SK-N-MC (cell line): ENCODE measurements around the gene FA2H.

Experiments used
- DNase-seq: peaks from one replicate; pipeline ENCODE4 v3.0.0-alpha.2; 2011; ENCODE audit warnings: low read depth, low spot score
- H3K27ac ChIP-seq: fragments of 200-600 bp; sonication (generic); 2 replicates; pipeline ENCODE4 v1.5.1; 2016; ENCODE audit warnings: mixed run types
- H3K36me3 ChIP-seq: fragments of 200-600 bp; sonication (generic); 2 replicates; pipeline ENCODE4 v1.6.1; 2017; ENCODE audit warnings: antibody characterized with exemption, low read length, mixed read lengths; ENCODE audit not compliant: insufficient read depth
- H3K4me3 ChIP-seq: fragments of 200-600 bp; sonication (generic); 2 replicates; pipeline ENCODE4 v1.5.1; 2016
- H3K9ac ChIP-seq: fragments of 200-600 bp; sonication (generic); 2 replicates; pipeline ENCODE4 v1.8.0; 2017; ENCODE audit warnings: mixed run types, mixed read lengths; ENCODE audit not compliant: insufficient read length
- H3K9me3 ChIP-seq: fragments of 200-600 bp; sonication (generic); 2 replicates; pipeline ENCODE4 v1.6.1; 2017; ENCODE audit warnings: low read depth, mild to moderate bottlenecking, antibody characterized with exemption, low read length, moderate library complexity, mixed read lengths
- EZH2 ChIP-seq: fragments of 200-600 bp; sonication (generic); IDR thresholded peaks from one replicate; pipeline ENCODE4 v1.6.1; 2017; ENCODE audit warnings: antibody characterized with exemption
- FOXP2 ChIP-seq: optimal IDR thresholded peaks from 2 replicates; pipeline ENCODE3; 2011; ENCODE audit warnings: mild to moderate bottlenecking, moderate library complexity; ENCODE audit not compliant: insufficient read depth; ENCODE audit errors: extremely low read length, control extremely low read depth
- POLR2AphosphoS5 ChIP-seq: IDR thresholded peaks from 2 replicates; pipeline ENCODE4 v1.6.1; 2012; ENCODE audit warnings: mild to moderate bottlenecking, low read depth, low read length, borderline replicate concordance

FA2H gene

DNA sequence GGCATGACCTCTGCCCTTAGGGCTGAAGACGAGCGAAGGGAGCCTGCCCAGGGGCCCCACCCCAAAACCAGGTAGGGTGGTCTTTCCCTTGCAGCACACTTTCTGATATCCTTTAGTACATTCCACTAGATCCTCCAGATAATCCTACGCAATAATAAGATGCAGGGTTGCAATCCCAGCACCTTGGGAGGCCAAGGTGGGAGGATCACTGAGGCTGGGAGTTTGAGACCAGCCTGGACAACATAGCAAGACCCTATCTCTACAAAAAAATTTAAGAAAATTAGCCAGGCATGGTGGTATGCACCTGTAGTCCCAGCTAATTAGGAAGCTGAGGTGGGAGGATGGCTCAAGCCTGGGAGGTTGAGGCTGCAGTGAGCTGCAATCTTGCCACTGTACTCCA, 39.1 kb downstream of the FA2H start:
- no peak for TF ChIP-seq FOXP2
- no peak for TF ChIP-seq POLR2AphosphoS5
- TF ChIP-seq EZH2 = no peak
- Histone ChIP-seq H3K4me3 (no peak overlapping the region), H3K27ac (no peak overlapping the region), H3K9ac (no peak overlapping the region), H3K9me3 (no peaks in the 10 kb centered on the region), H3K36me3 (no peaks in the 10 kb centered on the region)
- DNase-seq = no peak

DNA sequence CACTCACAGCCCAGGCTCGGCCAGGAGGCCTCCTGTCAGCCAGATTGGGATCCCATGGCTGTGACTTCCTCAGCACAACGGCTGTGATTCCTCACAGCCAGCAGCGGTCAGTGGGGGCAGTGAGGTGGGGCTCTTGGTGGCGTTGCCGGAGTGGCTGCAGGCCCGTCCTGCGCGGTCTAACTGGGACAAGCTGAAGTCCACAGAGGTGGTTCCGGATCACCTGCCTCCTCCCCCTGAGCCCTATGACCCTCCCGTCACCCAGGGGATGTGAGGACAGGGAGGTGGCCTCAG, 39.5 kb downstream of the FA2H start:
- H3K4me3 ChIP-seq = no peak overlapping the region
- H3K9ac ChIP-seq = no peak overlapping the region
- no peak overlapping the region for H3K27ac ChIP-seq
- no peaks in the 10 kb centered on the region for H3K36me3 ChIP-seq
- H3K9me3 ChIP-seq = no peaks in the 10 kb centered on the region
- TF ChIP-seq EZH2 = no peak
- TF ChIP-seq POLR2AphosphoS5 = no peak
- no peak for TF ChIP-seq FOXP2
- DNase-seq = no peak

DNA sequence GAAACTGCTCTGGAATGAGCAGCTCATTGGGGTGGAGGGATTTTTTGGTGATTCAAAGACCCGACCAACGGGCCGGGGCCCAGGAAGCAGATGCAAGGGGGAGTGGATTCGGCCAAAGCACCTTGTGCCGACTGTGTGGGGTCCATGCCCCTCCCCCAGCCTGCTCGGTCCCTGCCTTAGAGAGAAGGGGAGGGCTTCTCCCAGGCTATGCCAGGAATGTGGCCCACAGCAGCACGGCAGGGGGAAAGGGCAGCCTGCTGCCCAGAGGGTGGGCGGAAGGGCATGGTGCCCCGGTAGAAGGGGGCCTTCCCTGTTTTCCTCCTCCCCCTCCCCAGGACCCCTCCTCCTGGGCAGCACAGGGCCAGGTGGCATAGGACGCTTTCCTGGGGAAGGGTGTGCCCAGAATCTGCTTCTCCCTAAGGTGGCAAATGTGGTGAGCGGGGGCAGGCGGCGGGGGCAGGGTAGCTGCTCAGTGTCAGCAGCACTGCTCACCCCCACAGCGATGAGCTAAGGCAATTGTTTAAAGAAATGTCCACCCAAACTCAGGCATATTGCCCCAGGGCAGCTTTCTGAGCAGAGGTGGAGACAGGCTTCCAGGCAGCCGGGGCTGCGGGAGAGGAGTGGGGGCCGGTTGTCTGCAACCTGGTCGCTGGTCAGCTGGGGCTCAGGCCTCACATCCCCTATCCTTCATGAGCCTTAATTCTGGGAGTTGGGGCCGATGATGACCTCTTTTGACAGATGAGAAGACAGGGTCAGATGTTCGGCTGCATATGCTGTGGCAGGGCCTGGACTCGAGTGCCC, 40.1 kb downstream of the FA2H start:
- Histone ChIP-seq H3K9me3 (no peaks in the 10 kb centered on the region), H3K27ac (no peak overlapping the region), H3K9ac (no peak overlapping the region), H3K4me3 (no peak overlapping the region), H3K36me3 (no peaks in the 10 kb centered on the region)
- no peak for TF ChIP-seq EZH2
- no peak for TF ChIP-seq FOXP2
- TF ChIP-seq POLR2AphosphoS5 = no peak
- no peak for DNase-seq

DNA sequence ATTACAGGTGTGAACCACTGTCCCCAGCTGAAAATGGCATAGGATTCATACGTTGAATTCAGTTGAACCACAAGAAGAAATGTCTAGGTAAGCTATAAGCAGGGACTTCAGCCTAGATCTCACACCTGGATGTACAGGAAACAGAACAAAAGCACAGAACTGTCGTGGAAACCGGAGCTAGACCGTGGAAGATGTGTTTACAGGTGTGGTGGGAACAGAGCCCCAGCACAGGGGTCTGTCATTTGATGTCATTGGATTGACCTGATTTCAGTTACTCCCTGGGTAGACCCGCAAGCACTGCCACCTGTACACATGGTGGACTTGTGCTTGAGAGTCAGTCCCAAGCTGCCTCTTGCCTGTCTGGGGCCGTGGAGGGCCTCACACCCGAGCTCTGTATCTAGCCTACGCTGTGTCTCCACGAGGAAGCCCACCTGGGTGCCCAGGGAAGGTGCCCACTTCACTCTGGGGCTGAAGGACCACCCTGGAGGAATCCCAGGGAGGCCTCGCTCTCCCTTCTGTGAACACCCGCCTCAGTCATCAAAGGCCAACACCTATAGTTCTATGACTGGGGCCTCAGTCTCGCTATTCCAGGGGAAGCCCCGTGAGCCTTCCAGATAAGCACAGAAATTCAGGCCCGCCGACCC, 41.8 kb downstream of the FA2H start:
- no peak overlapping the region for H3K27ac ChIP-seq
- TF ChIP-seq FOXP2 (no peak), EZH2 (no peak), POLR2AphosphoS5 (no peak)

DNA sequence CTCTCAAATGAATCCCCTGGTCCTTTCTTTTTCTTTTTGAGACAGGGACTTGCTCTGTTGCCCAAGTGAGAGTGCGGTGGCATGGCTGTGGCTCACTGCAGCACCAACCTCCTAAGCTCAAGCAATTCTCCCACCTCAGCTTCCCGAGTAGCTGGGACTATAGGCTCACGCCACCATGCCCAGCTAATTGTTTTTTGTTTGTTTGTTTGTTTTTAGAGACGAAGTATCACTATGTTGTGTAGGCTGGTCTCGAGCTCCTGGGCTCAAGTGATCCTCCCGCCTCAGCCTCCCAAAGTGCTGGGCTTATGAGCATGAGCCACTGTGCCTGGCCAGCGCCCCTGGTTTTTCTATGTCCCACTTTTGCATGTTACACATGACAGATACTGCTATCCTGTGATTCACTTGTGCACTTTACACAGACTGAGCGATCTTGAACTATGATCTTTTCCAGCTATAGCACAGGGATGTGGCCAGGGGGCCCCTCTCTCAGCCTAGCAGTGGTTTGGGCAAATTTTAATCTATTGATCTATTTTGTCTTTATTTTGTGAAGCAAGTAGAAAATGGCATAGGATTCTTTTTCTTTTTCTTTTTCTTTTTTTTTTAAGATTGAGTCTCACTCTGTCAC, 42.7 kb downstream of the FA2H start:
- no peak for DNase-seq
- no peak for TF ChIP-seq EZH2
- TF ChIP-seq POLR2AphosphoS5 = no peak
- TF ChIP-seq FOXP2 = no peak
- H3K4me3 ChIP-seq = no peak overlapping the region
- no peak overlapping the region for H3K9ac ChIP-seq
- no peak overlapping the region for H3K27ac ChIP-seq
- H3K36me3 ChIP-seq = no peaks in the 10 kb centered on the region
- H3K9me3 ChIP-seq = no peaks in the 10 kb centered on the region

More for the DNA sequence above, 41.8 kb downstream of the FA2H start:
- no peak overlapping the region for H3K9ac ChIP-seq
- H3K9me3 ChIP-seq = no peaks in the 10 kb centered on the region
- DNase-seq = no peak
- H3K36me3 ChIP-seq = no peaks in the 10 kb centered on the region
- no peak overlapping the region for H3K4me3 ChIP-seq

DNA sequence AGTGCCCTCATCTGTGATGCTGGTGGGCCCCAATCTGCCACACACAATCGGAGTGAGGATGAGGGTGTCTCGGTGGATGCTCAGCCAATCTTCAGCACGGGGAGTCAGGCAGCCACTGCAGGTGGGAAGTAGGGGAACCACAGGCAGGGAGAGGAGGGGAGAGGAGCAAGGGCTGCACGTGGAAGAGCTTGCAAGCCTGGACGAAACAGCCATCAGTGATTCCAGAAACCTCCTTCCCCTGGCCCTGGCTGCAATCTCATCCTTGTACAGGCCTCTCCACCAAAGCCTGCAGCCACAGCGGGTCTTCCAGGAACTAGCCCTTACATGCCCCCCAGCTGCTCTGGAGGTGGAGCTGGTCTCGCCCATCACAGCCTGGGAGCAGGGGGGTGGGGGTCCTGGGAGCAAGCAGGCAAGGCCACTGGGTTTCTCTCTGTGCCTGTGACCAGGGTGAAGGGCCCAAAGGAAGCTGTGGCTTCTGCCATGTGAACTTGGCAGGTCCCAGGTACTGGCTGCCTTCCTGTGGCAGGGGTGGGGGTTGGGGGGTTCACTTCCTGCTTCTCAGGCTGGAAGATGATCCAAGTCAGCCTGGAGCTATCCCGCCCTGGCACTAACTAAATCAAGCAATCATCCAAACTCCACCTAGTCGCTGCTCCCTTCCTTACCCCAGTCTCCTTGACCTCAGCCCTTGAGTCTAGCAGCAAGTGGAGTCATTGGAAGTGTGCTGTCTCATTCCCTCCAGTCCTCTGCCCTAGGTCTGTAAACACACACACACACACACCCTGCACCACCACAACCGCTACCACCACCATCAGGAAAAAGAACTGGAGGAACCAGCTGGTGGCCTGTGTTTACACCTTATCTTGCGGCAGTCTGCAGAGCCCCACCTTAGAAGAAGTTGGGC, 44.6 kb downstream of the FA2H start:
- Histone ChIP-seq H3K27ac (no peak overlapping the region), H3K36me3 (no peaks in the 10 kb centered on the region), H3K4me3 (no peak overlapping the region), H3K9me3 (no peaks in the 10 kb centered on the region), H3K9ac (no peak overlapping the region)
- no peak for DNase-seq
- TF ChIP-seq FOXP2 (no peak), POLR2AphosphoS5 (no peak), EZH2 (no peak)

DNA sequence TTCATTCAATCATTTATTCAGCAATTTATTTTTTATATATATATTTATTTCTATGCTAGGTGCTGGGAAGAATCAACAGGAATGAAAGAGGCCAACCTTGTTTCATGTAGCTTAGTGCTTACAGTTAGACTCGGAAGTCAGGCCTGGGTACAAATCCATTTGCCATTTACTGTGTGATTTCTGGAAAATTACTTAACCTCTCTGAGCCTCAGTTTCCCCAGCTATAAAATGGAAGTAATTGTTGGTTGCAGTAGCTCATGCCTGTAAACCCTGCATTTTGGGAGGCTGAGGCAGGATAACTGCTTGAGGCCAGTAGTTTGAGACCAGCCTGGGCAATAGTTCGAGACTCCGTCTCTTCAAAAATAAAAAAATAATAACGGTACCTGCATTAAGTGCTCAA, 46.7 kb downstream of the FA2H start:
- Histone ChIP-seq H3K36me3 (no peaks in the 10 kb centered on the region), H3K9ac (no peak overlapping the region), H3K9me3 (no peaks in the 10 kb centered on the region), H3K4me3 (no peak overlapping the region), H3K27ac (no peak overlapping the region)
- TF ChIP-seq FOXP2 (no peak), EZH2 (no peak), POLR2AphosphoS5 (no peak)
- no peak for DNase-seq

DNA sequence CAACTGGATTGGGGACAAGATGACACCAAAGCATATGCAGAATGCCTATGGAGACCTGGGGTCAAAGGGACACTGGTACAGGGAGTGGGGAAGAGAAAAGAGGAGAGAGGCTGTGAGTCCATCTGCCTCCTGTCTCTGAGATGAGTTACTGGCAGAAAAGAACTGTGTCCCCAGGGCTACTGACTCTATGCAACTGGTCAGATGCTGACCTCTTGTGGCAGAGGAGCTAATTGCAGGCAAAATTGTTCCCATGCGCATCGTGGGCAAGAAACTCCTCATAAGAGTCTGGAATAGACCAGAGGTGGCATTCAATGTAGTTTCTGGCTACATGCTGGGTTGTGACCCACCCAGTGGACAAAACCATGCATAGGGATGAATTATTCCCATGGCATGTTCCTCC, 47.9 kb downstream of the FA2H start:
- H3K27ac ChIP-seq = no peak overlapping the region
- H3K36me3 ChIP-seq = no peaks in the 10 kb centered on the region
- no peak overlapping the region for H3K4me3 ChIP-seq
- H3K9ac ChIP-seq = no peak overlapping the region
- no peak for TF ChIP-seq EZH2
- no peak for TF ChIP-seq POLR2AphosphoS5
- no peak for TF ChIP-seq FOXP2
- peak; percentile 42 for DNase-seq
- no peaks in the 10 kb centered on the region for H3K9me3 ChIP-seq
